Right hindlimb (tissue), 1 donor: Measurements from ENCODE around the gene LPCAT2.
"Not testable (repeated sequence)": the region's sequence is repeated elsewhere in the genome, so short reads cannot be mapped to it uniquely, and the experiment has no call there.

Source experiments
- DNase-seq: peaks from one replicate; pipeline ENCODE4 v3.0.0-alpha.2; 2018

LPCAT2 gene

GRCh38 chr16:55613613-55614335, 104.9 kb downstream of the LPCAT2 start:
- no peak for DNase-seq

- DNase-seq, result no peak
These were observed 106.2 kb downstream of the LPCAT2 start for GRCh38 chr16:55615071-55615470.

- not testable (repeated sequence) for DNase-seq
These were observed 106.8 kb downstream of the LPCAT2 start for GRCh38 chr16:55615670-55616069.

- no peak for DNase-seq
These were observed 112.9 kb downstream of the LPCAT2 start for GRCh38 chr16:55621771-55622170.

- no peak for DNase-seq
These were observed 113.4 kb downstream of the LPCAT2 start for GRCh38 chr16:55622272-55622671.

GRCh38 chr16:55622930-55623561, 114.2 kb downstream of the LPCAT2 start:
- DNase-seq, result no peak

GRCh38 chr16:55623640-55624039, 114.8 kb downstream of the LPCAT2 start:
- DNase-seq, result no peak

GRCh38 chr16:55624696-55625095, 115.8 kb downstream of the LPCAT2 start:
- no peak for DNase-seq

GRCh38 chr16:55625843-55626242, 117.0 kb downstream of the LPCAT2 start:
- no peak for DNase-seq

GRCh38 chr16:55628306-55628968, 119.6 kb downstream of the LPCAT2 start:
- DNase-seq, result no peak

- no peak for DNase-seq
These were observed 121.9 kb downstream of the LPCAT2 start for GRCh38 chr16:55630774-55631173.

- DNase-seq, result no peak
These were observed 123.4 kb downstream of the LPCAT2 start for GRCh38 chr16:55632259-55632658.

- no peak for DNase-seq
These were observed 125.3 kb downstream of the LPCAT2 start for GRCh38 chr16:55634193-55634592.
